ENCODE measurements around the gene RNF40.
A peak's percentile ranks its signal among the peaks of the same experiment; 100 is the strongest.

RNF40 gene

GRCh38 chr16:30741461-30741914 is 20.6 kb upstream of the RNF40 start:
- peak in 1 of 2 donors; percentile 40 for DNase-seq

GRCh38 chr16:30743716-30744115 is 18.4 kb upstream of the RNF40 start:
- DNase-seq: no peak

- DNase-seq: no peak
Measured at GRCh38 chr16:30744183-30744582, 17.9 kb upstream of the RNF40 start.

GRCh38 chr16:30745082-30745481 is 17.0 kb upstream of the RNF40 start:
- no peak for DNase-seq

- DNase-seq: peak; percentile 53 to 68
Measured at GRCh38 chr16:30746638-30747175, 15.4 kb upstream of the RNF40 start.

- DNase-seq: no peak
Measured at GRCh38 chr16:30747331-30747730, 14.8 kb upstream of the RNF40 start.

- peak; percentile 98 to 99 for DNase-seq
Measured at GRCh38 chr16:30747799-30748633, 14.1 kb upstream of the RNF40 start, which contains the start of gene PHKG2. Gene PHKG2, plus strand, starts transcription at chr16:30748425. Its CDS starts 396 bp downstream, at chr16:30748821.

GRCh38 chr16:30748634-30749445 is 13.3 kb upstream of the RNF40 start:
- no peak for DNase-seq

- no peak for DNase-seq
Measured at GRCh38 chr16:30750201-30750600, 11.9 kb upstream of the RNF40 start.

GRCh38 chr16:30750876-30751465 is 11.2 kb upstream of the RNF40 start:
- no peak for DNase-seq

- DNase-seq: no peak
Measured at GRCh38 chr16:30753596-30753995, 8.5 kb upstream of the RNF40 start.

GRCh38 chr16:30755955-30756780 is 6.0 kb upstream of the RNF40 start:
- no peak for DNase-seq

GRCh38 chr16:30756781-30757100 is 5.4 kb upstream of the RNF40 start:
- no peak for DNase-seq

- no peak for DNase-seq
Measured at GRCh38 chr16:30757316-30757715, 4.8 kb upstream of the RNF40 start.

GRCh38 chr16:30758988-30759491 is 3.1 kb upstream of the RNF40 start:
- peak; percentile 21 to 48 for DNase-seq

- DNase-seq: peak in 1 of 2 donors; percentile 45
Measured at GRCh38 chr16:30760001-30760559, 2.0 kb upstream of the RNF40 start.

GRCh38 chr16:30760577-30761426 is 1.3 kb upstream of the RNF40 start:
- no peak for DNase-seq

- DNase-seq: no peak
Measured at GRCh38 chr16:30761427-30761927, 645 bp upstream of the RNF40 start.

- no peak for DNase-seq
Measured at GRCh38 chr16:30762991-30763725, 1.0 kb downstream of the RNF40 start.

- DNase-seq: no peak
Measured at GRCh38 chr16:30764086-30764485, 2.0 kb downstream of the RNF40 start.
